A549 (cell line): ENCODE results near the gene ALPP. TPM values are rescaled to one million over a fixed set of nuclear protein-coding genes. Genes with fewer than 3 reads are reported as not detected.

ENCODE experiments used
- ATAC-seq, 2 experiments: fragments of 200-7000 bp in 1 of 2; fragments of >200 bp in 1 of 2; cut with Nextera tagmentation in 1 of 2; cut with Tn5 transposase in 1 of 2; 3 replicates each; pipeline versions ENCODE4 v1.8.0 to v1.9.1; 2018 to 2020; ENCODE audit warnings: mild to moderate bottlenecking in 1 of 2, moderate library complexity in 1 of 2
- CTCF ChIA-PET: fragments of 300-600 bp; sonication (Branson Sonifier 250); formaldehyde crosslinking; extraction: SDS; loops from one replicate; lab custom pipeline; 2021; ENCODE audit warnings: antibody characterized with exemption, inconsistent platforms; lab: Yijun Ruan, JAX
- POLR2A ChIA-PET: fragments of 350-600 bp; formaldehyde crosslinking; extraction: SDS; loops from one replicate; lab custom pipeline; 2021; ENCODE audit warnings: antibody characterized with exemption, inconsistent platforms; lab: Yijun Ruan, JAX
- DNase-seq, 2 experiments: peaks; one replicate each; pipeline versions ENCODE4 v3.0.0 to v3.0.0-alpha.2; 2011 to 2016; ENCODE audit warnings: low read depth in 1 of 2, low spot score in 1 of 2
- FAIRE-seq: peaks from 2 replicates; lab custom pipeline; 2011; peaks lifted over from hg19 to GRCh38; lab: Jason Lieb, UNC
- H3K27ac ChIP-seq, 2 experiments: fragments of >200 bp; sonication (Bioruptor Twin); formaldehyde crosslinking; 3 replicates each; pipeline ENCODE4 v1.5.1; 2016 to 2017
- H3K4me1 ChIP-seq: fragments of >200 bp; sonication (Bioruptor Twin); formaldehyde crosslinking; 3 replicates; pipeline ENCODE4 v1.6.1; 2016
- H3K4me2 ChIP-seq: fragments of >200 bp; sonication (Bioruptor Twin); formaldehyde crosslinking; 3 replicates; pipeline ENCODE4 v1.6.1; 2016
- H3K4me3 ChIP-seq: fragments of >200 bp; sonication (Bioruptor Twin); formaldehyde crosslinking; 3 replicates; pipeline ENCODE4 v1.5.1; 2016
- H3K9me3 ChIP-seq: fragments of >200 bp; sonication (Bioruptor Twin); formaldehyde crosslinking; 3 replicates; pipeline ENCODE4 v1.6.1; 2016
- ESRRA ChIP-seq: fragments of 150-350 bp; IDR thresholded peaks from 2 replicates; pipeline ENCODE4 v1.6.1; 2014; ENCODE audit warnings: mild to moderate bottlenecking, low read length, borderline replicate concordance
- HOXA7 ChIP-seq: fragments of 250-450 bp; sonication (Bioruptor Pico); IDR thresholded peaks from 2 replicates; pipeline ENCODE4 v1.5.0; 2020; ENCODE audit warnings: mild to moderate bottlenecking, moderate library complexity
- MYC ChIP-seq: IDR thresholded peaks from 2 replicates; pipeline ENCODE4 v1.6.1; 2012; ENCODE audit warnings: mild to moderate bottlenecking, inconsistent platforms, low read length, improper control_type of control experiment, borderline replicate concordance
- RAD21 ChIP-seq, 2 experiments: fragments of >200 bp in 1 of 2; sonication (Bioruptor Twin) in 1 of 2; formaldehyde crosslinking in 1 of 2; IDR thresholded peaks in 1 of 2; conservative IDR thresholded peaks in 1 of 2; 2 replicates in 1 of 2; 3 replicates in 1 of 2; pipeline ENCODE4 v1.6.1; 2012 to 2018; ENCODE audit warnings: inconsistent platforms in 1 of 2
- RARB ChIP-seq: fragments of 250-450 bp; sonication (Bioruptor Pico); IDR thresholded peaks from 2 replicates; pipeline ENCODE4 v1.8.0; 2021; ENCODE audit warnings: mild to moderate bottlenecking, moderate library complexity
- RFX5 ChIP-seq: fragments of 450-650 bp; IDR thresholded peaks from 2 replicates; pipeline ENCODE4 v1.7.1; 2014; ENCODE audit warnings: antibody characterized with exemption, mild to moderate bottlenecking, moderate library complexity
- SMC3 ChIP-seq: fragments of >200 bp; sonication (Bioruptor Twin); formaldehyde crosslinking; IDR thresholded peaks from 3 replicates; pipeline ENCODE4 v1.6.1; 2018; ENCODE audit warnings: inconsistent platforms
- ZC3H11A ChIP-seq: fragments of 450-650 bp; IDR thresholded peaks from 2 replicates; pipeline ENCODE4 v1.6.1; 2014; ENCODE audit warnings: antibody characterized with exemption, mild to moderate bottlenecking
- ZFP36 ChIP-seq: fragments of 450-650 bp; IDR thresholded peaks from 2 replicates; pipeline ENCODE4 v1.6.1; 2014; ENCODE audit warnings: borderline replicate concordance; ENCODE audit not compliant: partially characterized antibody
- ZNF302 ChIP-seq: fragments of 250-450 bp; sonication (Bioruptor Pico); IDR thresholded peaks from 2 replicates; pipeline ENCODE4 v1.9.0; 2021; ENCODE audit warnings: inconsistent platforms, mild to moderate bottlenecking, moderate library complexity
- ZSCAN20 ChIP-seq: fragments of 250-450 bp; sonication (Bioruptor Pico); IDR thresholded peaks from 2 replicates; pipeline ENCODE4 v1.8.0; 2022; ENCODE audit warnings: mild to moderate bottlenecking, moderate library complexity
- whole genome bisulfite sequencing: methylation state at CpG from one replicate; pipeline ENCODE4 v1.1.6; 2017; ENCODE audit errors: missing lambda C conversion rate; 5-methylcytosine and 5-hydroxymethylcytosine counted together
- polyA plus RNA-seq, 4 experiments: library from polyadenylated mRNA; depleted of rRNA in 3 of 4; stranded (reverse); fragments of >200 nt; fragmentation: RNase III in 1 of 4; extraction: RNeasy Plus Mini Kit Qiagen cat#74134 plus additional on column Dnase treatment in 1 of 4; gene quantifications; 2 replicates in 3 of 4; 3 replicates in 1 of 4; pipeline ENCODE4 v1.2.3, GENCODE V29; 2011 to 2017
- TF ChIP-seq, protein P1 (sequence below): IDR thresholded peaks from 2 replicates; pipeline ENCODE4 v1.6.1; 2012
- TF ChIP-seq, protein P2 (sequence below): fragments of 200-600 bp; sonication (generic); IDR thresholded peaks from 2 replicates; pipeline ENCODE4 v1.6.1; 2016; ENCODE audit warnings: antibody characterized with exemption, mild to moderate bottlenecking, moderate library complexity
- TF ChIP-seq, protein P3 (sequence below): fragments of 150-350 bp; IDR thresholded peaks from 2 replicates; pipeline ENCODE4 v1.6.1; 2014; ENCODE audit warnings: low read depth, mild to moderate bottlenecking, low read length
- TF ChIP-seq, protein P4 (sequence below): fragments of >200 bp; sonication (Bioruptor Twin); formaldehyde crosslinking; IDR thresholded peaks from 2 replicates; pipeline ENCODE4 v1.6.1; 2016
- TF ChIP-seq, protein P5 (sequence below): IDR thresholded peaks from 2 replicates; pipeline ENCODE4 v1.6.1; 2012

ALPP gene
- polyA plus RNA-seq, 2 of the 4 experiments (the other 2 are of a cell fraction): 0.10 to 0.31 TPM

DNA sequence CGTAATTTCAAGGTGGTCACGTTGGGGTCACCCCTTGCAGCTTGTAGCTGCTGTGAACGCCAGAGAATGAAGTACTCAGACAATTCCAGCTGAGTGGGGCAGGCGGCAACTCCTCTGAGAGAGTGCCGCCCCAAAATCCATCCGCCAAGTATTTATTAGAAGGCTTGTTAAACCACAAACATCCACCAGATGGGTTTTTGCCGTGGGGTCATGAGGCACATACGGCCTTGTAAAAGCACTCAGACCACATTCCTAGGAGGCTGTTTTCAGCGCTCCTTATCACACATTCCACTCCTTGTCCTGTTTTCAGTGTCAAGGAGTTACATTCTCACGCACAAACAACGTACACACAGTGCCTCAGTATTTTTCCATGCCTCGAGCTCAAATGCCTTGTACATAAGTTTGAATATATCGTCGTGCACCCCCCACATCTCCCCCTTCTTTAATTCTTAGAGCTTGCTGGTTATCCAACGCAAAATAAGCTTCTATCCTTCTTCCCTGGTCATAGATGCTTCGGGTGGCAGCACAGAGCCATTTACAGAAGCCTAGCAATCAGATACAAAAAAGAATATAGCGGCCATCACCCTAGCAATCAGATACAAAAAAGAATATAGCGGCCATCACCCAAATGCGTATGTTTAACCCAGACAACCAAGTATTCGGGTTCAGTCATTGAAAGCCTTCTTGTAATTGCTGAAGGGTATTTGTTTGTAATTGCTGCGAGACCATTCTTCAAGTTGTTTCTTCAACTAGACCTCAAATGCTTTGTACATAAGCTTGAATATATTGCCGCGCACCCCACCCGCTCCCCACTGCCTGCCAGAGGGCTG, 7.3 kb downstream of the ALPP start:
- no peak for FAIRE-seq
- Histone ChIP-seq H3K27ac (peak overlapping the region; percentile 53 to 74; a peak in 5 of 6 replicates), H3K4me2 (peak overlapping the region; percentile 93), H3K9me3 (no peaks in the 10 kb centered on the region), H3K4me1 (peaks cover 26% of the 10 kb centered on the region), H3K4me3 (peak overlapping the region; percentile 46)
- POLR2A ChIA-PET: no interaction called here
- CTCF ChIA-PET: interaction anchor here (0.6 to 1.5 kb wide), 8 partner anchors 10 to 59 kb away, joined by 3 to 6 read pairs (median 3); no protein-coding TSS in a partner anchor
- WGBS: 33% methylated on average over 24 of the region's 24 CpGs
- TF ChIP-seq RFX5 (no peak), RAD21 (conservative IDR thresholded peaks at IDR 0.05 in 1 of 2, IDR thresholded peaks at IDR 0.05 in 1 of 2) (peak; percentile 12 to 24; a peak in 1 of 5 replicates), ZC3H11A (no peak), ZFP36 (no peak), MYC (no peak), ZSCAN20 (CRISPR knock-in tag) (no peak), RARB (no peak), ZNF302 (CRISPR knock-in tag) (no peak), HOXA7 (CRISPR knock-in tag) (no peak), ESRRA (no peak), SMC3 (peak; percentile 20; the same call in 1 of the 3 replicates)
- TF ChIP-seq, protein P1, sequence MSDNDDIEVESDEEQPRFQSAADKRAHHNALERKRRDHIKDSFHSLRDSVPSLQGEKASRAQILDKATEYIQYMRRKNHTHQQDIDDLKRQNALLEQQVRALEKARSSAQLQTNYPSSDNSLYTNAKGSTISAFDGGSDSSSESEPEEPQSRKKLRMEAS: no peak
- TF ChIP-seq, protein P2, sequence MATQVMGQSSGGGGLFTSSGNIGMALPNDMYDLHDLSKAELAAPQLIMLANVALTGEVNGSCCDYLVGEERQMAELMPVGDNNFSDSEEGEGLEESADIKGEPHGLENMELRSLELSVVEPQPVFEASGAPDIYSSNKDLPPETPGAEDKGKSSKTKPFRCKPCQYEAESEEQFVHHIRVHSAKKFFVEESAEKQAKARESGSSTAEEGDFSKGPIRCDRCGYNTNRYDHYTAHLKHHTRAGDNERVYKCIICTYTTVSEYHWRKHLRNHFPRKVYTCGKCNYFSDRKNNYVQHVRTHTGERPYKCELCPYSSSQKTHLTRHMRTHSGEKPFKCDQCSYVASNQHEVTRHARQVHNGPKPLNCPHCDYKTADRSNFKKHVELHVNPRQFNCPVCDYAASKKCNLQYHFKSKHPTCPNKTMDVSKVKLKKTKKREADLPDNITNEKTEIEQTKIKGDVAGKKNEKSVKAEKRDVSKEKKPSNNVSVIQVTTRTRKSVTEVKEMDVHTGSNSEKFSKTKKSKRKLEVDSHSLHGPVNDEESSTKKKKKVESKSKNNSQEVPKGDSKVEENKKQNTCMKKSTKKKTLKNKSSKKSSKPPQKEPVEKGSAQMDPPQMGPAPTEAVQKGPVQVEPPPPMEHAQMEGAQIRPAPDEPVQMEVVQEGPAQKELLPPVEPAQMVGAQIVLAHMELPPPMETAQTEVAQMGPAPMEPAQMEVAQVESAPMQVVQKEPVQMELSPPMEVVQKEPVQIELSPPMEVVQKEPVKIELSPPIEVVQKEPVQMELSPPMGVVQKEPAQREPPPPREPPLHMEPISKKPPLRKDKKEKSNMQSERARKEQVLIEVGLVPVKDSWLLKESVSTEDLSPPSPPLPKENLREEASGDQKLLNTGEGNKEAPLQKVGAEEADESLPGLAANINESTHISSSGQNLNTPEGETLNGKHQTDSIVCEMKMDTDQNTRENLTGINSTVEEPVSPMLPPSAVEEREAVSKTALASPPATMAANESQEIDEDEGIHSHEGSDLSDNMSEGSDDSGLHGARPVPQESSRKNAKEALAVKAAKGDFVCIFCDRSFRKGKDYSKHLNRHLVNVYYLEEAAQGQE: no peak
- TF ChIP-seq, protein P3, sequence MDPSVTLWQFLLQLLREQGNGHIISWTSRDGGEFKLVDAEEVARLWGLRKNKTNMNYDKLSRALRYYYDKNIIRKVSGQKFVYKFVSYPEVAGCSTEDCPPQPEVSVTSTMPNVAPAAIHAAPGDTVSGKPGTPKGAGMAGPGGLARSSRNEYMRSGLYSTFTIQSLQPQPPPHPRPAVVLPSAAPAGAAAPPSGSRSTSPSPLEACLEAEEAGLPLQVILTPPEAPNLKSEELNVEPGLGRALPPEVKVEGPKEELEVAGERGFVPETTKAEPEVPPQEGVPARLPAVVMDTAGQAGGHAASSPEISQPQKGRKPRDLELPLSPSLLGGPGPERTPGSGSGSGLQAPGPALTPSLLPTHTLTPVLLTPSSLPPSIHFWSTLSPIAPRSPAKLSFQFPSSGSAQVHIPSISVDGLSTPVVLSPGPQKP: no peak
- TF ChIP-seq, protein P4, sequence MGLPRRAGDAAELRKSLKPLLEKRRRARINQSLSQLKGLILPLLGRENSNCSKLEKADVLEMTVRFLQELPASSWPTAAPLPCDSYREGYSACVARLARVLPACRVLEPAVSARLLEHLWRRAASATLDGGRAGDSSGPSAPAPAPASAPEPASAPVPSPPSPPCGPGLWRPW: no peak
- DNase-seq: peak in 1 of 2 experiments; percentile 35
- ATAC-seq: 0 out of 6 replicates have a peak, but pooled peaks of 1 of the 2 experiments have one; percentile 9

DNA sequence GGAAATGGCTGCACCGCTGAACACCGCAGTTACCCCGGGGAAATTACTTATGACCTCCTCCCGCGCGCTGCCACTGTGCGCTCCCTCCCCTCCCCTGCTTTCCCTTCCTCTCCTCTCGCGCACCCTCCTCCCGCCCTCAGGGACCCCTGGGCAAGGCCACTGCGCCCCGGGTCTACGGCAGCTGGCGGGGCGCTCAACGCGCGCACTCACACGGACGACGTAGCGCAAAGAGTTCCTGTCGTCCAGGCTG, 7.9 kb downstream of the ALPP start:
- peak overlapping the region; percentile 93 for H3K4me2 ChIP-seq
- CTCF ChIA-PET: interaction anchor here (0.6 to 1.5 kb wide), 8 partner anchors 11 to 484 kb away, joined by 3 to 6 read pairs (median 3); no protein-coding TSS in a partner anchor
- FAIRE-seq: no peak

More for the DNA sequence above, 7.9 kb downstream of the ALPP start:
- ATAC-seq (peak; percentile 48 to 61), DNase-seq (no peak)
- POLR2A ChIA-PET: no interaction called here
- Histone ChIP-seq H3K27ac (peak overlapping the region; percentile 53 to 74; a peak in 5 of 6 replicates), H3K9me3 (no peaks in the 10 kb centered on the region), H3K4me3 (peak overlapping the region; percentile 46), H3K4me1 (peaks cover 26% of the 10 kb centered on the region)
- WGBS: 0% methylated on average over 17 of the region's 23 CpGs
- TF ChIP-seq, protein P1: no peak
- TF ChIP-seq, protein P5, sequence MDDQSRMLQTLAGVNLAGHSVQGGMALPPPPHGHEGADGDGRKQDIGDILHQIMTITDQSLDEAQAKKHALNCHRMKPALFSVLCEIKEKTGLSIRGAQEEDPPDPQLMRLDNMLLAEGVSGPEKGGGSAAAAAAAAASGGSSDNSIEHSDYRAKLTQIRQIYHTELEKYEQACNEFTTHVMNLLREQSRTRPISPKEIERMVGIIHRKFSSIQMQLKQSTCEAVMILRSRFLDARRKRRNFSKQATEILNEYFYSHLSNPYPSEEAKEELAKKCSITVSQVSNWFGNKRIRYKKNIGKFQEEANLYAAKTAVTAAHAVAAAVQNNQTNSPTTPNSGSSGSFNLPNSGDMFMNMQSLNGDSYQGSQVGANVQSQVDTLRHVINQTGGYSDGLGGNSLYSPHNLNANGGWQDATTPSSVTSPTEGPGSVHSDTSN: 0 out of 2 replicates have a peak, but pooled peaks have one; percentile 27
